COLO829 (cell line): Measurements from ENCODE around the gene PDC.
"Not testable (repeated sequence)": the region's sequence is repeated elsewhere in the genome, so short reads cannot be mapped to it uniquely, and the experiment has no call there.

Experiments used
- DNase-seq: peaks from one replicate; pipeline ENCODE4 v3.0.0; 2012; ENCODE audit warnings: low spot score

Gene PDC

GRCh38 chr1:186401446-186401845 lies 59.5 kb downstream of the PDC start:
- DNase-seq = not testable (repeated sequence)
